Measurements from ENCODE around the gene XXYLT1.

XXYLT1 gene

GRCh38 chr3:195175476-195176337 lies 95.3 kb downstream of the XXYLT1 start:
- peaks cover 71% of the 10 kb centered on the region for H3K4me1 Mint-ChIP-seq

GRCh38 chr3:195175076-195175475 lies 95.9 kb downstream of the XXYLT1 start:
- Mint-ChIP-seq H3K27me3 (ENCODE audit: low read depth, poor library complexity) (peaks cover 14% of the 10 kb centered on the region), H3K27ac (no peak overlapping the region), H3K9me3 (no peaks in the 10 kb centered on the region), H3K36me3 (ENCODE audit: low read depth) (peaks cover 34% of the 10 kb centered on the region), H3K4me1 (peaks cover 69% of the 10 kb centered on the region), H3K4me3 (no peak overlapping the region)
- no peak for TF ChIP-seq CTCF (IDR thresholded peaks at IDR 0.05)
- no peak for DNase-seq

More at GRCh38 chr3:195175476-195176337, 95.3 kb downstream of the XXYLT1 start:
- DNase-seq, result no peak
- peaks cover 34% of the 10 kb centered on the region for H3K36me3 Mint-ChIP-seq (ENCODE audit: low read depth)
- peaks cover 14% of the 10 kb centered on the region for H3K27me3 Mint-ChIP-seq (ENCODE audit: low read depth, poor library complexity)
- no peak for TF ChIP-seq CTCF (IDR thresholded peaks at IDR 0.05)
- no peak overlapping the region for H3K4me3 Mint-ChIP-seq
- no peaks in the 10 kb centered on the region for H3K9me3 Mint-ChIP-seq
- H3K27ac Mint-ChIP-seq, result no peak overlapping the region

GRCh38 chr3:195173657-195174056 lies 97.3 kb downstream of the XXYLT1 start:
- no peak overlapping the region for H3K27ac Mint-ChIP-seq

GRCh38 chr3:195172896-195173295 lies 98.1 kb downstream of the XXYLT1 start:
- no peak for TF ChIP-seq CTCF (IDR thresholded peaks at IDR 0.05)
- Mint-ChIP-seq H3K27ac (no peak overlapping the region), H3K36me3 (ENCODE audit: low read depth) (peaks cover 24% of the 10 kb centered on the region), H3K4me3 (no peak overlapping the region), H3K27me3 (ENCODE audit: low read depth, poor library complexity) (peaks cover 5% of the 10 kb centered on the region), H3K4me1 (peaks cover 47% of the 10 kb centered on the region), H3K9me3 (no peaks in the 10 kb centered on the region)
- DNase-seq, result no peak

More at GRCh38 chr3:195173657-195174056, 97.3 kb downstream of the XXYLT1 start:
- no peak overlapping the region for H3K4me3 Mint-ChIP-seq
- peaks cover 8% of the 10 kb centered on the region for H3K27me3 Mint-ChIP-seq (ENCODE audit: low read depth, poor library complexity)
- no peak for TF ChIP-seq CTCF (IDR thresholded peaks at IDR 0.05)
- no peak for DNase-seq
- H3K4me1 Mint-ChIP-seq, result peaks cover 55% of the 10 kb centered on the region
- H3K9me3 Mint-ChIP-seq, result no peaks in the 10 kb centered on the region
- H3K36me3 Mint-ChIP-seq (ENCODE audit: low read depth), result peaks cover 32% of the 10 kb centered on the region

GRCh38 chr3:195172039-195172684 lies 98.8 kb downstream of the XXYLT1 start:
- H3K27me3 Mint-ChIP-seq (ENCODE audit: low read depth, poor library complexity), result peaks cover 5% of the 10 kb centered on the region
- TF ChIP-seq CTCF (IDR thresholded peaks at IDR 0.05), result no peak
- H3K9me3 Mint-ChIP-seq, result no peaks in the 10 kb centered on the region
- peak overlapping the region; percentile 2 for H3K4me3 Mint-ChIP-seq
- H3K27ac Mint-ChIP-seq, result peak overlapping the region; percentile 0
- H3K4me1 Mint-ChIP-seq, result peaks cover 43% of the 10 kb centered on the region
- DNase-seq, result no peak
- peaks cover 21% of the 10 kb centered on the region for H3K36me3 Mint-ChIP-seq (ENCODE audit: low read depth)

All from nephron progenitor cell (in vitro differentiated cells).